ENCODE data around the gene TBCE. TPM values are rescaled to one million over a fixed set of nuclear protein-coding genes. Genes with fewer than 3 reads are reported as not detected.
"Not testable (repeated sequence)": the region's sequence is repeated elsewhere in the genome, so short reads cannot be mapped to it uniquely, and the experiment has no call there.

TBCE gene
- total RNA-seq, 4 donors from 2014 or later, result 19.3 to 33.9 (median 26.8) TPM

- peaks cover 0 to 31% (median 0%) of the 10 kb centered on the region in 3 donors for H3K36me3 ChIP-seq
- no peaks in the 10 kb centered on the region for H3K9me3 ChIP-seq
- no peak overlapping the region for H3K27ac ChIP-seq
- no peak for TF ChIP-seq POLR2A (IDR thresholded peaks at IDR 0.05)
- no peak overlapping the region for H3K4me3 ChIP-seq
- DNase-seq (ENCODE audit: low spot score in 2 of 2), result no peak
- H3K4me1 ChIP-seq, result no peaks in the 10 kb centered on the region
- no peaks in the 10 kb centered on the region for H3K27me3 ChIP-seq
- WGBS, 2 donors, result 71 to 82% methylated on average over 1 of the region's 1 CpG
Observed at GRCh38 chr1:235461954-235462353, 94.7 kb downstream of the TBCE start.

DNA sequence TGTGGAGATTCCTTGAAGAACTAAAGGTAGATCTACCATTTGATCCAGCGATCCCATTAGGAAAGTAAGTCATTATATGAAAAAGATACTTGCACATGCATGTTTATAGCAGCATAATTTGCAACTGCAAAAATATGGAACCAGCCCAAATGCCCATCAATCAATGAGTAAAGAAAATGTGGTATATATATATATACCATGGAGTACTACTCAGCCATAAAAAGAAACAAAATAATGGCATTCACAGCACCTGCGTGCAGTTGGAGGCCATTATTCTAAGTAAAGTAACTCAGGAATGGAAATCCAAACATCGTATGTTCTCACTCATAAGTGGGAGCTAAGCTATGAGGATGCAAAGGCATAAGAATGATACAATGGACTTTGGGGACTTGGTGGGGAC lies 95.6 kb downstream of the TBCE start:
- not testable (repeated sequence) for H3K4me3 ChIP-seq; H3K27ac ChIP-seq; H3K4me1 ChIP-seq; DNase-seq (ENCODE audit: low spot score in 2 of 2); H3K9me3 ChIP-seq; H3K27me3 ChIP-seq
- 96 to 98% methylated on average over 3 of the region's 3 CpGs for WGBS, 2 donors
- peaks cover 0 to 31% (median 0%) of the 10 kb centered on the region in 3 donors for H3K36me3 ChIP-seq

- no peak overlapping the region for H3K27ac ChIP-seq
- H3K27me3 ChIP-seq, result no peaks in the 10 kb centered on the region
- H3K9me3 ChIP-seq, result no peaks in the 10 kb centered on the region
- no peak overlapping the region for H3K4me3 ChIP-seq
- H3K36me3 ChIP-seq, result peaks cover 0 to 39% (median 0%) of the 10 kb centered on the region in 3 donors
- no peak for DNase-seq (ENCODE audit: low spot score in 2 of 2)
- 96 to 99% methylated on average over 3 of the region's 3 CpGs for WGBS, 2 donors
- no peak for TF ChIP-seq POLR2A (IDR thresholded peaks at IDR 0.05)
- no peak for TF ChIP-seq EP300 (IDR thresholded peaks at IDR 0.05)
- TF ChIP-seq CTCF (IDR thresholded peaks at IDR 0.05), result no peak
- H3K4me1 ChIP-seq, result no peaks in the 10 kb centered on the region
Observed at GRCh38 chr1:235465066-235465465, 97.8 kb downstream of the TBCE start.

GRCh38 chr1:235468004-235468403 lies 100.8 kb downstream of the TBCE start:
- 50% methylated on average over 3 of the region's 3 CpGs for WGBS, 2 donors
- TF ChIP-seq CTCF (IDR thresholded peaks at IDR 0.05) (no peak), POLR2A (IDR thresholded peaks at IDR 0.05) (no peak), EP300 (IDR thresholded peaks at IDR 0.05) (no peak)
- no peak overlapping the region for H3K27ac ChIP-seq

GRCh38 chr1:235468970-235469369 lies 101.7 kb downstream of the TBCE start:
- Histone ChIP-seq H3K4me3 (no peak overlapping the region), H3K36me3 (peaks cover 0 to 50% (median 0%) of the 10 kb centered on the region in 3 donors)
- WGBS, 2 donors, result 87 to 90% methylated on average over 4 of the region's 4 CpGs

More at GRCh38 chr1:235468004-235468403, 100.8 kb downstream of the TBCE start:
- Histone ChIP-seq H3K36me3 (peaks cover 0 to 55% (median 0%) of the 10 kb centered on the region in 3 donors), H3K27me3 (no peaks in the 10 kb centered on the region), H3K4me3 (no peak overlapping the region), H3K9me3 (no peaks in the 10 kb centered on the region), H3K4me1 (no peaks in the 10 kb centered on the region)
- no peak for DNase-seq (ENCODE audit: low spot score in 2 of 2)

GRCh38 chr1:235469897-235470296 lies 102.7 kb downstream of the TBCE start:
- H3K27ac ChIP-seq; H3K9me3 ChIP-seq; DNase-seq (ENCODE audit: low spot score in 2 of 2); H3K4me1 ChIP-seq; H3K27me3 ChIP-seq; H3K4me3 ChIP-seq: not testable (repeated sequence)
- peaks cover 0 to 41% (median 0%) of the 10 kb centered on the region in 3 donors for H3K36me3 ChIP-seq
- 96 to 98% methylated on average over 2 of the region's 2 CpGs for WGBS, 2 donors

More at GRCh38 chr1:235468970-235469369, 101.7 kb downstream of the TBCE start:
- no peaks in the 10 kb centered on the region for H3K4me1 ChIP-seq
- TF ChIP-seq POLR2A (IDR thresholded peaks at IDR 0.05) (no peak), CTCF (IDR thresholded peaks at IDR 0.05) (no peak)
- no peak for DNase-seq (ENCODE audit: low spot score in 2 of 2)
- H3K27ac ChIP-seq, result no peak overlapping the region
- H3K9me3 ChIP-seq, result no peaks in the 10 kb centered on the region
- H3K27me3 ChIP-seq, result no peaks in the 10 kb centered on the region
